SU-DHL-6 (cell line): Measurements from ENCODE around the gene C15orf40.

Source experiments
- EZH2phosphoT487 ChIP-seq: fragments of 200-600 bp; sonication (generic), shearing (Covaris generic); conservative IDR thresholded peaks from 2 replicates; pipeline ENCODE4 v1.6.1; 2018; ENCODE audit warnings: mild to moderate bottlenecking, antibody characterized with exemption, low read length, moderate library complexity, mixed read lengths
- TF ChIP-seq, protein P1 (sequence below): fragments of 200-600 bp; sonication (generic); IDR thresholded peaks from one replicate; pipeline ENCODE4 v1.5.1; 2017; ENCODE audit warnings: antibody characterized with exemption, mild to moderate bottlenecking, low read length, moderate library complexity; ENCODE audit not compliant: insufficient read depth, poor library complexity, severe bottlenecking

DNA sequence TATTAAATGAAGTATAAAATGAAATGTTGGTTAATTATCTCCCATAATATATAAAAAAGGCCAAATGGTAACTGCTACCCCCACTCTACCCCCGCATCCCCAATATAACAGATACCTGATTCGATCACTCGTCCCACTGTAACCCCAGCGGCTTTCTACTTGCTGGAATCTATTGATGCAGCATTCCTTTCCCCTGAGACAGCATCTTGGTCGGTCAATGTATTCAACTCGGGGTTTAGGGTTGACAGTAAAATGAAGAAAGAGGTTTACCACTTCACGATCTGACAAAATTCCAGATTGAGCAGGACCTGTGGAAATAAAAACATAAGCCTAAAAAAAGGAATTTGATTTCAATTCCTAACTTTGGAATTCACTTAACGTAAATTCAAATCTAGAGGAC is 18.6 kb upstream of the C15orf40 start:
- TF ChIP-seq, protein P1, sequence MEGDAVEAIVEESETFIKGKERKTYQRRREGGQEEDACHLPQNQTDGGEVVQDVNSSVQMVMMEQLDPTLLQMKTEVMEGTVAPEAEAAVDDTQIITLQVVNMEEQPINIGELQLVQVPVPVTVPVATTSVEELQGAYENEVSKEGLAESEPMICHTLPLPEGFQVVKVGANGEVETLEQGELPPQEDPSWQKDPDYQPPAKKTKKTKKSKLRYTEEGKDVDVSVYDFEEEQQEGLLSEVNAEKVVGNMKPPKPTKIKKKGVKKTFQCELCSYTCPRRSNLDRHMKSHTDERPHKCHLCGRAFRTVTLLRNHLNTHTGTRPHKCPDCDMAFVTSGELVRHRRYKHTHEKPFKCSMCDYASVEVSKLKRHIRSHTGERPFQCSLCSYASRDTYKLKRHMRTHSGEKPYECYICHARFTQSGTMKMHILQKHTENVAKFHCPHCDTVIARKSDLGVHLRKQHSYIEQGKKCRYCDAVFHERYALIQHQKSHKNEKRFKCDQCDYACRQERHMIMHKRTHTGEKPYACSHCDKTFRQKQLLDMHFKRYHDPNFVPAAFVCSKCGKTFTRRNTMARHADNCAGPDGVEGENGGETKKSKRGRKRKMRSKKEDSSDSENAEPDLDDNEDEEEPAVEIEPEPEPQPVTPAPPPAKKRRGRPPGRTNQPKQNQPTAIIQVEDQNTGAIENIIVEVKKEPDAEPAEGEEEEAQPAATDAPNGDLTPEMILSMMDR: no peak
- no peak for TF ChIP-seq EZH2phosphoT487
